Sigmoid colon (tissue), 7 donors: ENCODE measurements around the gene ARSJ. TPM values are rescaled to one million over a fixed set of nuclear protein-coding genes. Genes with fewer than 3 reads are reported as not detected.

Experiments used
- DNase-seq: peaks from one replicate; pipeline ENCODE4 v3.0.0-alpha.2; 2019
- H3K27ac ChIP-seq, 4 donors: fragments of 200-600 bp; sonication (generic); one replicate each; pipeline ENCODE4 v1.5.1; 2016 to 2019; ENCODE audit warnings: mild to moderate bottlenecking in 1 of 4
- H3K27me3 ChIP-seq, 3 donors: fragments of 200-600 bp; sonication (generic); one replicate each; pipeline ENCODE4 v1.5.1; 2019; ENCODE audit warnings: mild to moderate bottlenecking in 1 of 3
- H3K36me3 ChIP-seq, 4 donors: fragments of 200-600 bp; sonication (generic); one replicate each; pipeline ENCODE4 v1.5.1; 2016 to 2019
- H3K4me1 ChIP-seq, 4 donors: fragments of 200-600 bp; sonication (generic); one replicate each; pipeline ENCODE4 v1.5.1; 2017 to 2019
- H3K4me3 ChIP-seq, 4 donors: fragments of 200-600 bp; sonication (generic); one replicate each; pipeline ENCODE4 v1.5.1; 2017 to 2019; ENCODE audit warnings: mild to moderate bottlenecking in 2 of 4, moderate library complexity in 1 of 4
- H3K9me3 ChIP-seq, 4 donors: fragments of 200-600 bp in 3 of 4; sonication (generic) in 3 of 4; one replicate each; pipeline versions ENCODE4 v1.5.1 to v1.6.1; 2013 to 2019
- EP300 ChIP-seq, 4 donors: sonication (generic); formaldehyde crosslinking; IDR thresholded peaks; one replicate each; pipeline ENCODE4 v1.6.1; 2017; ENCODE audit warnings: antibody characterized with exemption in 4 of 4
- POLR2A ChIP-seq, 2 donors: fragments of 450-650 bp; IDR thresholded peaks; one replicate each; pipeline ENCODE4 v1.6.1; 2016; ENCODE audit warnings: antibody characterized with exemption in 2 of 2, mild to moderate bottlenecking in 2 of 2, moderate library complexity in 2 of 2
- POLR2AphosphoS5 ChIP-seq, 4 donors: sonication (generic); formaldehyde crosslinking; IDR thresholded peaks; one replicate each; pipeline ENCODE4 v1.6.1; 2017; ENCODE audit warnings: antibody characterized with exemption in 4 of 4
- WGBS, 2 donors: extraction: QIAGEN DNeasy Blood & Tissue Kit; methylation state at CpG; one replicate each; pipeline ENCODE4 v1.1.7; 2013; 5-methylcytosine and 5-hydroxymethylcytosine counted together
- intact Hi-C: fragments of 100-400 bp; cut with DNase I; formaldehyde crosslinking; loops from one replicate; pipeline ENCODE4 v1.15.1; 2023
- polyA plus RNA-seq, 3 donors: library from polyadenylated mRNA; stranded (reverse); fragments of 200-250 nt; gene quantifications; one replicate each; pipeline ENCODE4 v1.2.3, GENCODE V29; 2013
- total RNA-seq, 4 donors: library from RNA; depleted of rRNA; stranded (reverse); fragments of >200 nt; gene quantifications; one replicate each; pipeline ENCODE4 v1.1.0, GENCODE V29; 2016
- TF ChIP-seq, protein P1 (sequence below), 4 experiments: fragments of 450-650 bp in 3 of 4; fragments of 200-600 bp in 1 of 4; IDR thresholded peaks; one replicate each; pipeline ENCODE4 v1.5.1; 2016 to 2019; ENCODE audit warnings: antibody characterized with exemption in 4 of 4, mild to moderate bottlenecking in 3 of 4, moderate library complexity in 2 of 4
- donor health status: healthy with polysubstance abuse.
- donor health status: Bipolar disorder and iron deficiency.
- donor health status: healthy.

The ARSJ gene
- total and polyA plus RNA-seq, 7 donors: 0.46 to 11.9 (median 7.2) TPM

DNA sequence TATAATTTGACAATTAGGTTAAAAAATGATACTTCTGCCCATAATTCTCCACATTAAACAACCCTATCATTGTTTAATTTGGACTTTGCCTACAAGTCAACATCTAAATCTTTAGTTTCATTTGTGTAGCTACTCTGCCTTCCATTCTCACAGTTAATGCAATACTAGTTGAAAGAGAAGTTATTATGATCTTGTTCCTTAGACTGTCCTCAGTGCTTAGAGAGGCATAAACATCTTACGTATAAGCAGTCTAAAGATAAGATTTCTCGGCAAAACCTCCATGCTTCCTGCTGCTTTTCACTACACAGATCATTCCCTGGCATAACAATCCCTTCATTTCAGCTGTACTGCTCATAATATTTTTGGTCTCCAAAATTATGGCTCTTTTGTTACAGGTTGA is 112.8 kb downstream of the ARSJ start:
- H3K4me1 ChIP-seq: no peaks in the 10 kb centered on the region
- no peak for DNase-seq
- H3K27ac ChIP-seq: no peak overlapping the region
- no peaks in the 10 kb centered on the region for H3K36me3 ChIP-seq
- TF ChIP-seq EP300 (IDR thresholded peaks at IDR 0.05) (no peak), POLR2AphosphoS5 (IDR thresholded peaks at IDR 0.05) (no peak), POLR2A (IDR thresholded peaks at IDR 0.05) (no peak)
- TF ChIP-seq, protein P1, sequence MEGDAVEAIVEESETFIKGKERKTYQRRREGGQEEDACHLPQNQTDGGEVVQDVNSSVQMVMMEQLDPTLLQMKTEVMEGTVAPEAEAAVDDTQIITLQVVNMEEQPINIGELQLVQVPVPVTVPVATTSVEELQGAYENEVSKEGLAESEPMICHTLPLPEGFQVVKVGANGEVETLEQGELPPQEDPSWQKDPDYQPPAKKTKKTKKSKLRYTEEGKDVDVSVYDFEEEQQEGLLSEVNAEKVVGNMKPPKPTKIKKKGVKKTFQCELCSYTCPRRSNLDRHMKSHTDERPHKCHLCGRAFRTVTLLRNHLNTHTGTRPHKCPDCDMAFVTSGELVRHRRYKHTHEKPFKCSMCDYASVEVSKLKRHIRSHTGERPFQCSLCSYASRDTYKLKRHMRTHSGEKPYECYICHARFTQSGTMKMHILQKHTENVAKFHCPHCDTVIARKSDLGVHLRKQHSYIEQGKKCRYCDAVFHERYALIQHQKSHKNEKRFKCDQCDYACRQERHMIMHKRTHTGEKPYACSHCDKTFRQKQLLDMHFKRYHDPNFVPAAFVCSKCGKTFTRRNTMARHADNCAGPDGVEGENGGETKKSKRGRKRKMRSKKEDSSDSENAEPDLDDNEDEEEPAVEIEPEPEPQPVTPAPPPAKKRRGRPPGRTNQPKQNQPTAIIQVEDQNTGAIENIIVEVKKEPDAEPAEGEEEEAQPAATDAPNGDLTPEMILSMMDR (IDR thresholded peaks at IDR 0.05): no peak
- intact Hi-C loops: no loop called here
- H3K9me3 ChIP-seq: no peaks in the 10 kb centered on the region
- H3K27me3 ChIP-seq: no peaks in the 10 kb centered on the region
- no peak overlapping the region for H3K4me3 ChIP-seq
- 35 to 74% methylated on average over 2 of the region's 2 CpGs for WGBS, 2 donors

DNA sequence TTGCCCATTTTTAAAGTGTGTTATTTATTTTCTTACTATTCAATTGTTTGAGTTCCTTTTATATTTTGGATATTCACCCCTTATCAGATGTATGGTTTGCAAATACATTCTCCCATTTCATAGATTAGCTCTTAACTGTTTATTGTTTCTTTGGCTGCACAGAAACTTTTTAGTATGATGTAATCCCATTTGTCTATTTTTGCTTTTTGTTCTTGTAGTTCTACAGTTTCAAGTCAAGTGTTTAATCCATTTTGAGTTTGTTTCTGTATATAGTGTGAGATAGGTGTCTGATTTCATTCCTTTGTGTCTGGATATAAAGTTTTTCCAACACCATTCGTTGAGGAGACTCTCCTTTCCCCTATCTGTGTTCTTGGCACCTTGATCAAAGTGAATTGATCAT is 120.5 kb downstream of the ARSJ start:
- intact Hi-C loops: no loop called here
- Histone ChIP-seq H3K27ac (no peak overlapping the region), H3K4me3 (no peak overlapping the region), H3K4me1 (no peaks in the 10 kb centered on the region), H3K36me3 (no peaks in the 10 kb centered on the region), H3K27me3 (no peaks in the 10 kb centered on the region), H3K9me3 (no peaks in the 10 kb centered on the region)
- TF ChIP-seq, protein P1 (IDR thresholded peaks at IDR 0.05): no peak
- TF ChIP-seq EP300 (IDR thresholded peaks at IDR 0.05): no peak
- DNase-seq: no peak
- 11 to 62% methylated on average over 1 of the region's 1 CpG for WGBS, 2 donors

DNA sequence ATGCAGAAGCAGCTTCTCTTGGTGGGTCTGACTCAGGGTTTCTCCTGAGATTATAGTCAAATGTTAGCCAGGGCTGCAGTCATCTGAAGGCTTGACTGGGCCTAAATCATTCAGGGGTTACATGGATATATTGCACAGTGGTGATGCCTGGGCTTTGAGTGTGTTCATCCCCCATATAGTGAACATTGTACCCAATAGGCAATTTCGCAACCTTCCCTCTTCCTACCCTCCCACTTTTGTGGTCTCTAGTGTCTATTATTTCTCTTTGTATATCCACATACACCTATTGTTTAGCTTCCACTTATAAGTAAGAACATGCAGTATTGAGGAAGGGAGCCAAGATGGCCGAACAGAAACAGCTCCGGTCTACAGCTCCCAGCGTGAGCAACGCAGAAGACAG is 127.6 kb downstream of the ARSJ start:
- DNase-seq: no peak
- H3K4me3 ChIP-seq: no peak overlapping the region
- intact Hi-C loops: no loop called here
- no peak overlapping the region for H3K27ac ChIP-seq
- H3K4me1 ChIP-seq: no peaks in the 10 kb centered on the region
- no peak for TF ChIP-seq POLR2A (IDR thresholded peaks at IDR 0.05)
- TF ChIP-seq POLR2AphosphoS5 (IDR thresholded peaks at IDR 0.05): no peak
- no peak for TF ChIP-seq EP300 (IDR thresholded peaks at IDR 0.05)
- TF ChIP-seq, protein P1 (IDR thresholded peaks at IDR 0.05): no peak
- no peaks in the 10 kb centered on the region for H3K36me3 ChIP-seq
- 77 to 78% methylated on average over 5 of the region's 5 CpGs for WGBS, 2 donors
- no peaks in the 10 kb centered on the region for H3K9me3 ChIP-seq
- no peaks in the 10 kb centered on the region for H3K27me3 ChIP-seq

Other genes with a start within 250 kb of the ARSJ start
- 10 to 100 TPM; 54.0 to 78.1 (median 68.8) TPM for gene CAMK2D, start 217.9 kb downstream of the ARSJ start, total RNA-seq
- 10 to 100 TPM; 24.3 to 34.0 (median 28.2) TPM for gene CAMK2D, start 217.9 kb downstream of the ARSJ start, polyA plus RNA-seq